ENCODE data around the gene PADI3.

GRCh38 chr1:17217607-17218006, 31.3 kb upstream of the PADI3 start:
- TF ChIP-seq CTCF (IDR thresholded peaks at IDR 0.05) (no peak), POLR2A (IDR thresholded peaks at IDR 0.05; ENCODE audit: low read depth) (no peak), EP300 (IDR thresholded peaks at IDR 0.05) (no peak), POLR2AphosphoS5 (IDR thresholded peaks at IDR 0.05) (no peak)
